Stimulated activated naive CD8-positive, alpha-beta T cell treated with anti-CD3 and anti-CD28 coated beads, Interleukin-15, Interleukin-2, amounts not matched to agents 100 ng/mL and 50 ng/mL, for 24 hours (primary cell): ENCODE data around the gene CLIC4.

Experiments used
- H3K27ac Mint-ChIP-seq: one replicate; pipeline ENCODE4 v1.8.0; 2021; ENCODE audit warnings: mild to moderate bottlenecking, mixed read lengths
- H3K27me3 Mint-ChIP-seq: one replicate; pipeline ENCODE4 v1.8.0; 2021; ENCODE audit warnings: mixed read lengths
- H3K36me3 Mint-ChIP-seq: one replicate; pipeline ENCODE4 v1.8.0; 2021; ENCODE audit warnings: low read depth, mixed read lengths
- H3K4me1 Mint-ChIP-seq: one replicate; pipeline ENCODE4 v1.8.0; 2021; ENCODE audit warnings: low read depth, mixed read lengths
- H3K4me3 Mint-ChIP-seq: one replicate; pipeline ENCODE4 v1.8.0; 2021; ENCODE audit warnings: mild to moderate bottlenecking, mixed read lengths
- H3K9me3 Mint-ChIP-seq: one replicate; pipeline ENCODE4 v1.8.0; 2021; ENCODE audit warnings: mixed read lengths

The CLIC4 gene

DNA sequence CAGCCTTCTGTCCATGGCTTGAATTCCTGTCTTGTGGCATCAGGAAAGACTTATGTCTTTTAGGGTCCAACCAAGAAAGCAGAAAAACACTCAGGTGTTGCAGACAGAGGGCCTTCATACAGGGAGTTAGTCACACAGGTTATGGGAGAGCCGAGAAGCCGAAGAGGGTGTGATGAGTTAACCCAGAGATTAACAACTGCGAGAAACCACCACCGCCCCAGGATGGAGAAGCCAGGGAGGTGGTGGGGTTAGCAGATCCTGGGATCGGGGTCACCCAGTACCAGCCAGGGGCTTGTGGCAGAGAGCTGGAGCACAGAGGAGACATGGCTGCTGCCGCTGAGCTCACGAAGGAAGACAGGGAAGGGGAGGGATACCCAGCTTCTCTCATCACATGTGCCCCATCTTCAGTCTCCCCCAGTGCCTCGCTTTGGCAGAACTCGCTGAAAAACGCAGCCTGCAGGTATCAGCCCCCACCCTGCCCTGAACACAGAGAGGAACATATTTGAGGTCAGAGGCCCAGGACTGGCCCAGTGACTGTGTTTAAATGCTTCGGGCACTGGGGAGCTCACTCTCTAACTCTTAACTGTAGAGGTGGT is 126.2 kb downstream of the CLIC4 start:
- peak overlapping the region; percentile 39 for H3K4me3 Mint-ChIP-seq
- H3K36me3 Mint-ChIP-seq, result no peaks in the 10 kb centered on the region
- no peaks in the 10 kb centered on the region for H3K9me3 Mint-ChIP-seq
- no peak overlapping the region for H3K27ac Mint-ChIP-seq
- H3K27me3 Mint-ChIP-seq, result no peaks in the 10 kb centered on the region
- H3K4me1 Mint-ChIP-seq, result peaks cover 14% of the 10 kb centered on the region

DNA sequence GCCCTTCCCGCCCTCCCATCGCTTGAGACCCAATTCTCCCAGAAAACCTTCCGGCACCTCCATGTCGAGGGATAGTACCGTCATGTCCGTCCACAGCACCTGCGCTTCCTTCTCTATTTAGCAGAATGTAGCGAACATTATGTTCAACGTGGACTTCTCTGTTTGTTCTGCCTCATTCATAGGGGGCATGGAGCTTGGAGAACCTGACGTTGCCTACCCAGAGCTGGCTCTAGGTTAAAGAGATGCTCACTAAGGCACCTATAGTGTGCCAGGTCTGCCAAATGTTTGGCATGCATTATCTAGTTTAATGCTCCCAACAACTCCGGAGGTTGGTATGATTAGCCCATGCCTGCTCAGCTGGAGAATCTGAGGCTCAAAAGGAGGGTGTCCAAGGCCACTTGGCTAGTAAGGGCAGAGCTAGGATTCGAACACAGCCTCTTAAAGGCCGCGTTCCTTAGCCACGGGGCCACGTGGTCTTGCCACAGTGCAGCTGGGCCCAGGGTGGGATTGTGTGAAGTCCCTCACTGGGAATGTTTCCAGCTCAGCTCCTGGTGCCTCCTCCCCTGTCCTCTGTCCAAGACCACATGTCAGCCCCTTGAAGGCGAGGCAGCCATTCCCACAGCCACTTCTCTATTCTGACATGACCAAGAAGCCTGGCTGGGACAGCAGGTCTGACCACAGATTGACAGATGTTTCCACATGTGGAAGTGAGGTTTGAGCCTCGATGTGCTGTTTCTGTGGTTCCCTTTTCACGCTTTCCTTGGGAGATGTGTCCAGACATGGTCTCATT is 127.0 kb downstream of the CLIC4 start:
- Mint-ChIP-seq H3K36me3 (no peaks in the 10 kb centered on the region), H3K4me1 (peaks cover 14% of the 10 kb centered on the region), H3K9me3 (no peaks in the 10 kb centered on the region), H3K27me3 (no peaks in the 10 kb centered on the region), H3K4me3 (no peak overlapping the region), H3K27ac (no peak overlapping the region)

DNA sequence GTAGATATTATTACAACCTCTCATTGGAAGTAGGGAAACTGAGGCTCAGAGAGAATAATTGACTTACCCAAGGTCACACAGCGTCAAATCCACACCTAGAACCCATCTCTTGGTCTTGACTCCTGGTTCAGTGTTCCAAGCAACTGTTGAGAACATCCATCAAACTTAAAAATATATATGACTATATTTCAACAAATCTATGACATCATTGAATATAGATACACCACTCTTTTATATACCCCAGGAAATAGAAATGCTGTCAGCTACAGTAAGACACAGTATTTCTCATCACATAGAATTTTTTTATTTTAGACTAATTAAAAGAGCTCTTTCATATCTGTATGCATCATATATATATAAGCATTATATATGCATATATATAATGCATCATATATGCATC is 127.9 kb downstream of the CLIC4 start:
- H3K9me3 Mint-ChIP-seq, result no peaks in the 10 kb centered on the region
- H3K36me3 Mint-ChIP-seq, result no peaks in the 10 kb centered on the region
- H3K27me3 Mint-ChIP-seq, result no peaks in the 10 kb centered on the region
- peaks cover 14% of the 10 kb centered on the region for H3K4me1 Mint-ChIP-seq
- no peak overlapping the region for H3K27ac Mint-ChIP-seq
- no peak overlapping the region for H3K4me3 Mint-ChIP-seq

DNA sequence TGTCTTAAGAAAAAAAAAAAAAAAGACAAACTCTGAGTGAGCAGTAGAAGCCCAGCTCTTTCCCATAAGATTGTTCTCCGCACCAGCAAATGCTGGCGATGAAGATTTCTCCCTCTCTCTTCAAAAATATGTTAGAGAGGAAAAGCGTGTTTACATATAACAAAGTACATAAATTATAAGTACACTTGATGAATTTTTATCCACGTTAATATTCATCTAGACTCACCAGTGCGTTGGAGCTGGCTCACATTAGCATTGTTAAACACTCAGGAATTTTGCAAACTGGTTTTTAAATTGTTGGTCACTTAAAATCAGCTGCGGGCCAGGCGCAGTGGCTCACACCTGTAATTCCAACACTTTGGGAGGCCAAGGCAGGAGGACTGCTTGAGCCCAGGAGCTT is 128.8 kb downstream of the CLIC4 start:
- Mint-ChIP-seq H3K4me1 (peaks cover 14% of the 10 kb centered on the region), H3K4me3 (no peak overlapping the region), H3K9me3 (no peaks in the 10 kb centered on the region), H3K27ac (no peak overlapping the region), H3K27me3 (no peaks in the 10 kb centered on the region), H3K36me3 (no peaks in the 10 kb centered on the region)

DNA sequence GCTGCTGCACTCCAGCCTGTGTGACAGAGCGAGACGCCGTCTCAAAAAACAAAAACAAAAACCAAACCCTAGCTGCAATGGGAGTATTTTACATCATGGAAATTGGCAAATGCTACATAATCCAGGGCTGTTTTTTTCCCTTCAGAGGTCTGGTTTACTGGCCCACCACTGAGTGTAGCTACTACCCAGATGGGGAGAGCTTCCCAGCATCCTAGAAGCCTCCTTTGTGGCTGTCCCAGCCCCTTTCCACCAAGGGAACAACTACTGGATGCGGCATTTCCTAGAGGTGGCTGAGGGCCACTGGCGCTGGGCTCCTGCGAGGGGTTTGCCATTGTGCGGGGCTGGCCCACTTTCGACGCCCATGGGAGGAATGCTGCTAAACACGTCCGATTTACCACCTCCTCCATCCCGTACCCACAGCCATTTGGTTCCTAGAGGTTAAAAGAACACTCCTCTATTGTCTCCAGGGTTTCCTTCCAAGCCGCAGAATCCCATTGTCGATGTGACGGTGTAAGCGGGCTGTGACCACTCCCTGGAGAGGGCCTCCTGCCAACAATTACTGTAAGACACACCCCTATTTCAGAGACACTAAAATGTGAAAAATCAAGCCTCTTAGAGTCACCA is 129.5 kb downstream of the CLIC4 start:
- Mint-ChIP-seq H3K36me3 (no peaks in the 10 kb centered on the region), H3K27me3 (no peaks in the 10 kb centered on the region), H3K4me1 (peaks cover 14% of the 10 kb centered on the region), H3K27ac (no peak overlapping the region), H3K4me3 (no peak overlapping the region), H3K9me3 (no peaks in the 10 kb centered on the region)

DNA sequence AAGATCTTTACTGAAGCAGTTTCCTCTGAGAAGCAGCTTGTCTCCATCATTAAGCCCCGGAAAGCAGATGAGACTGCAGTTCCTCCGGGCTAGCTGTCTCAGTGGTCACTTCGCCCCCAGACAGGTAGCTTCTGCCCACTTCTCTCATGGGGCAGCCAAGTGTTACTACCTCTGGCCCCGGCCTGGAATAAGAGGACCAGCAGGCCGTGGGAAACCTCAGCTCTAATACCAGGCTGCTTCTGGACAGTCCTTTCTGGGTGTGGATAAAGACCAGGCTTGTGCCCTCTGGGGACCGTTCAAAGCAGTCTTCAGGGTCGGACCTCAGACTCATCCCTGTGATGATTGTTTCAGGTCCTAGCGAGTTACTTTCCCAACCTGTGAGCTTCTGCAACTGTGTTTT is 130.0 kb downstream of the CLIC4 start:
- no peak overlapping the region for H3K4me3 Mint-ChIP-seq
- no peaks in the 10 kb centered on the region for H3K36me3 Mint-ChIP-seq
- peaks cover 14% of the 10 kb centered on the region for H3K4me1 Mint-ChIP-seq
- H3K27ac Mint-ChIP-seq, result no peak overlapping the region
- H3K27me3 Mint-ChIP-seq, result no peaks in the 10 kb centered on the region
- no peaks in the 10 kb centered on the region for H3K9me3 Mint-ChIP-seq

DNA sequence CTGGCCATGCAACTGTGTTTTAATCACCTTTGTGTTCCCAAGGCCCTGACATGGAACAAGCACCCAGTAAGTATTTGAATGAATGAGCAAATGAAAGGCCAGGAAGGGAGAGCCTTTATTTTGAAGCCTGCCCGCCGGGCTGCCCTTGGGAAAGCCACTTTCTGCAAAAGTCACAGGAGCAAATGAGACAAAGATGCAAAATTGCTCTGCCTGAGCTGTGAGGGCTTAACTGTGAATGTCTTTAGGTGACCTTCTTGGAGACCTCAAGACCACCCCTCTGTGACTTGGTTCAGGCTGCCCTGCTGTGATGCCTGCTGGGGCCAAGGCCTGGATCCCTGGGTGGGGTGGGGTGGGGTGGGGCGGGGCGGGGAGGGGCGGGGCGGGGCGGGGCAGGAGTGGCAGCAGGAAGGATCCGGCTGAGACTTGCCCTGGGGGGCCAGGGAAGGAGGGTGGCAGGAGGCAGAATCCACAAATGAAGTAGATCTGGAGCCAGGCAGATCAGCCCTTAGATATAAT is 130.8 kb downstream of the CLIC4 start:
- no peak overlapping the region for H3K4me3 Mint-ChIP-seq
- H3K4me1 Mint-ChIP-seq, result peaks cover 7% of the 10 kb centered on the region
- H3K9me3 Mint-ChIP-seq, result no peaks in the 10 kb centered on the region
- no peaks in the 10 kb centered on the region for H3K36me3 Mint-ChIP-seq
- no peak overlapping the region for H3K27ac Mint-ChIP-seq
- H3K27me3 Mint-ChIP-seq, result no peaks in the 10 kb centered on the region

DNA sequence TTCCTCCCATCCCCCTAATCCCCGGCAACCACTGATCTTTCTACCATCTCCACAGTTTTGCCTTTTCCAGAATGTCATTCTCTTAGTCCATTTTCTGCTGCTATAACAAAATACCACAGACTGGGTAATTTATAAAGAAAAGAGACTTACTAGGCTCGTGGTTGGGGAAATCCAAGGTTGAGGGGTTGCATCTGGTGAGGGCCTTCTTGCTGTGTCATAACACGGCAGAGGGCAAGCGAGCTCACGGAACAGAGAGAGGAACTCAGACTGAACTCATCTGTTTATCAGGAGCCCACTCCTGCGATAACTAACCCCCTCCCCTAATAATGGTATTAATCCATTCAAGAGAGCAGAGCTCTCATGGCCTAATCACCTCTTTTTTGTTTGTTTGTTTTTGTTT is 132.8 kb downstream of the CLIC4 start:
- Mint-ChIP-seq H3K36me3 (no peaks in the 10 kb centered on the region), H3K4me3 (no peak overlapping the region), H3K27me3 (no peaks in the 10 kb centered on the region), H3K9me3 (no peaks in the 10 kb centered on the region), H3K4me1 (no peaks in the 10 kb centered on the region), H3K27ac (no peak overlapping the region)

DNA sequence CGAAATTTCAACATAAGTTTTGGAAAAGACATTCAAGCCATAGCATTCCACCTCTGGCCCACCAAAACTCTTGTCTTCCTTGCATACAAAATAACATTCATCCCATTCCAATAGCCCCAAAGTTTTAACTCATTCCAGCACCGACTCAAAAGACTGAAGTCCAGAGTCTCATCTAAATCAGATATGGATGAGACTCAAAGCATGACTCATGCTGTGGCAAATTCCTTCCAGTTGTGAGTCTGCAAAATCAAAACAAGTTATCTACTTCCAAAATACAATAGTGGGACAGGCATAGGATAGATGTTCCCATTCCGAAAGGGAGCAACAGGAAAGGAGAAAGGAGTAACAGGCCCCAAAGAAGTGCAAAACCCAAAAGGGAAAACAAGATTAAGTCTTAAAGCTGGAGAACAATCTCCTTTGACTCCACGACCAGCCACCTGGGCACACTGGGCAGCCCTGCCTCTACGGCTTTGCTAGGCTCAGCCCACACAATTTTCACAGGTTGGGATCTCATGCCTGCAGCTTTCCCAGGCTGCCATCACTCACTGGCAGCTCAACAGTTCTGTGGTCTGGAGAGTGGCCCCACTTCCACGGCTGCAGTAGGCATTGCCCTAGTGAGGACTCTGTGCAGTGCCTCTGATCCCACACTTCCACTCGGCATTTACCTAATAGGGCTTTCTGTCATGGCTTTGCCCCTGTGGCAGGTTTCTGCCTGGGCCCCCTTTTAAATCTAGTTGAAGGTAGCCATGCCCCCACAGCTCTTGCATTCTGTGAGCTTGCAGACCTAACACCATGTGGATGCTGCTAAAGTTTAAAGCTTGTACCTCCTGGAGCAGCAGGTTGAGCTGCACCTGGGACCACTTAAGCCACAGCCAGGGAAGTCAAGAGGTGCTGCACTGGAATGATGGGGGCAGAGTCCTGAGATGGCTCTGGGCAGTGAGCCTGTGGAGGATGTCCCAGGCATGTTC is 133.8 kb downstream of the CLIC4 start:
- Mint-ChIP-seq H3K9me3 (no peaks in the 10 kb centered on the region), H3K4me3 (no peak overlapping the region), H3K27me3 (no peaks in the 10 kb centered on the region), H3K36me3 (no peaks in the 10 kb centered on the region), H3K4me1 (no peaks in the 10 kb centered on the region), H3K27ac (no peak overlapping the region)

DNA sequence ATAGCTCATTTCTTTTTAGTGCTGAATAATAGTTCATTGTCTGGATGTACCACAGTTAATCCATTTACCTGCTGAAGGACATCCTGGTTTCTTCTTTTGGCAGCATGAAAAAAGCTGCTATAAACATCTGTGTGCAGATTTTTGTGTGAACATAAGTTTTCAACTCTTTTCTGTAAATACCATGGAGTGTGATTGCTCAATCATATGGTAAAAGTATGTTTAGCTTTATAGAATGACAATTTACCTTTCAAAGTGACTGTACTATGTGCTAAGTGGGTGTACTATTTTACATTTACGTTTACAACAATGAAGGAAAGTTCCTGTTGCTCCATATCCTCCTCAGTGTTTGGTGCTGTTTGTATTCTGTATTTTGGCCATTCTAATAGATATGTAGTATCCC is 135.8 kb downstream of the CLIC4 start:
- H3K4me3 Mint-ChIP-seq, result no peak overlapping the region
- H3K27me3 Mint-ChIP-seq, result peaks cover 4% of the 10 kb centered on the region
- H3K4me1 Mint-ChIP-seq, result no peaks in the 10 kb centered on the region
- peaks cover 9% of the 10 kb centered on the region for H3K9me3 Mint-ChIP-seq
- no peak overlapping the region for H3K27ac Mint-ChIP-seq
- peaks cover 4% of the 10 kb centered on the region for H3K36me3 Mint-ChIP-seq

DNA sequence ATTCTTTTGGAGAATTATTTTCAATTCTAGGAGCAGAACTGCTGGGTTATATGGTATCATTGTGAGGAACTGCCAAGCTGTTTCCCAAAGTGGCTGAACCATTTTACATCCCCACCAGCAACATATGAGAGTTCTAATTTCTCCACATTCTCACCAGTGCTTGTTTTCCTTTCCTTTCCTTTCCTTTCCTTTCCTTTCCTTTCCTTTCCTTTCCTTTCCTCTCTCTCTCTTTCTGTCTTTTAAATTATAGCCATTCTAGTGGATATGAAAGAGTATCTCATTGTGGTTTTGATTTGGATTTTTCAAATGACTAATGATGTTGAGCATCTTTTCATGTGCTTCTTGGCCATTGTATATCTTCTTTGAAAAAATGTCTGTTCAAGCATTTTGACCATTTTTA is 139.5 kb downstream of the CLIC4 start:
- H3K4me3 Mint-ChIP-seq, result no peak overlapping the region
- H3K27me3 Mint-ChIP-seq, result peaks cover 4% of the 10 kb centered on the region
- no peak overlapping the region for H3K27ac Mint-ChIP-seq
- peaks cover 9% of the 10 kb centered on the region for H3K9me3 Mint-ChIP-seq
- peaks cover 4% of the 10 kb centered on the region for H3K36me3 Mint-ChIP-seq
- no peaks in the 10 kb centered on the region for H3K4me1 Mint-ChIP-seq

DNA sequence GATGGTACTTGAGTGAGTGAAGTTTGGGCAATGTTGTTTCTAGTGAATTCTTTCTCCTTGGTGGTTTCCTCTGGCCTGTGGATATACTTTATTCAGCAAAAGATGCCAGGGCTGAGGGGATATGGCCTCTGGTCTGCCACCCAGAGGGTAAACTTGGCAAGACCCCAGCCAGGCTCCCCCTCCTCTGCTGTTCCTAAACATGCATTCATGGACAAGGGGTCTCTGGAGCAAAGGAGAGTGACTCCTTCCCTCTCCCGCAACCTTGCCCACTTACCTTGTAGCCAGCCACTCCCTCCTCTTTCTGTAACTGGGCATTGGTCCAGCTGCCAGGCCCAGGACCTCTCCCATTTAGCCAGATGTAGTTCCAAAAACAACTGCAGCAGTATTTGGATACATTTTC is 141.0 kb downstream of the CLIC4 start:
- no peak overlapping the region for H3K4me3 Mint-ChIP-seq
- peaks cover 8% of the 10 kb centered on the region for H3K36me3 Mint-ChIP-seq
- peaks cover 9% of the 10 kb centered on the region for H3K9me3 Mint-ChIP-seq
- H3K27ac Mint-ChIP-seq, result no peak overlapping the region
- no peaks in the 10 kb centered on the region for H3K4me1 Mint-ChIP-seq
- H3K27me3 Mint-ChIP-seq, result peaks cover 4% of the 10 kb centered on the region

DNA sequence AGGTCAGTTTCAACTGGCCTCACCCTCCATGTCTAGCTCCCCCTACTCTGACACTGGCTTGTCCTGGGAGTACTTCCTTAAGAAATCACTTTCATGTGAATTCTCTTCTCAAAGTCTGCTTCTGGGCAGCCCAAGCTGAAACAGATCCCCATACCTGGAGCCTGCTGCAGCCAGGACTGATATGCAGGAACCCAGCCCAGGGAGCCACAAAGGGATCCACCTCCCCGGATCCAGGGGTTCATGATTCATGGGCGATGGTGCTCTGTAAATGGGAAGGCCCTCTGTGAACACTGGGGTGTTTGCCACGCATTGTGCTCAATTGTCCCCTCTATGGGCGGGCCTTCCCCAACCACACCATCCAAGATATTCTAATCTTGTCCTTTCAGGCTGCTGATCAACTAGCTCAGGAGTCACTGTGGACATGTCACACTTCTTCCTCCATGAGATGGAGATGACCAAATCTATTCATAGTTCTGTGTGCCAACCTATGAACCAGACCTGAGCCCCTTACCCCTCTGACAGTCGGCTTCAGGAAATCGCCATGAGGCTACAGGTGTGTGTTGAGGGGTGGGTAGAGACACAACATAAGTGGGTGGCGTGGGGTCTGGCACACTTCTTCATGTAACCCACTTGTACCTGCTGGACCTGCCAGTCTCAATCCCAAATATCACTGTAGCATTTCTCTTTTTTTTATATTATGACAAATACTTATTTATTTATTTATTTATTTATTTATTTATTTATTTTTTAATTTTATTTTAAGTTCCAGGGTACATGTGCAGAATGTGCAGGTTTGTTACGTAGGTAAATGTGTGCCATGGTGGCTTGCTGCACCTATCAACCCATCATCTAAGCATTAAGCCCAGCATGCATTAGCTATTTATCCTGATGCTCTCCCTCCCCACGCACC is 143.1 kb downstream of the CLIC4 start:
- Mint-ChIP-seq H3K36me3 (peaks cover 18% of the 10 kb centered on the region), H3K4me1 (no peaks in the 10 kb centered on the region), H3K4me3 (no peak overlapping the region), H3K27ac (no peak overlapping the region), H3K9me3 (peaks cover 18% of the 10 kb centered on the region), H3K27me3 (peaks cover 4% of the 10 kb centered on the region)
